ENCODE results near the gene PNRC2.
"Not testable (repeated sequence)": the region's sequence is repeated elsewhere in the genome, so short reads cannot be mapped to it uniquely, and the experiment has no call there.

The PNRC2 gene

DNA sequence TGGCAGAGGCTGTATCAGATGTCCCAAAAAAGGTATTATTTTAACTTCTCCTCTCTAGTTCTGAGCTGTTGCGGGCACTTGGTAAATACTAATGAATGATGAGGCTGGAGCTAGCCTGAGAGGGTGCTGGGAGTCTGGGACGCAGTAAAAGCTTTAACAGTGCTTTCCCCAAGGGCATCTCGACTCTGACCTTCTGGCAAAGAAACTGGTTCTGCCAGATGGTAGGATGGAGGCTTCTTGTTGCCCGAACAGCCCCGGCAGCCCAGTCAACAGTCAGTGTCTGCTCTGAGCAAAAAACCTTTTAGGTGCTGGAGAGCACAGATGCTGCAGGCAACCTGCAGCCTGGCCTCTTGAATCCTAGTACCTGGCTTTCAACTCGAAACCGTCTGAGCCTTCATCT, 2.5 kb upstream of the PNRC2 start:
- DNase-seq, result no peak

DNA sequence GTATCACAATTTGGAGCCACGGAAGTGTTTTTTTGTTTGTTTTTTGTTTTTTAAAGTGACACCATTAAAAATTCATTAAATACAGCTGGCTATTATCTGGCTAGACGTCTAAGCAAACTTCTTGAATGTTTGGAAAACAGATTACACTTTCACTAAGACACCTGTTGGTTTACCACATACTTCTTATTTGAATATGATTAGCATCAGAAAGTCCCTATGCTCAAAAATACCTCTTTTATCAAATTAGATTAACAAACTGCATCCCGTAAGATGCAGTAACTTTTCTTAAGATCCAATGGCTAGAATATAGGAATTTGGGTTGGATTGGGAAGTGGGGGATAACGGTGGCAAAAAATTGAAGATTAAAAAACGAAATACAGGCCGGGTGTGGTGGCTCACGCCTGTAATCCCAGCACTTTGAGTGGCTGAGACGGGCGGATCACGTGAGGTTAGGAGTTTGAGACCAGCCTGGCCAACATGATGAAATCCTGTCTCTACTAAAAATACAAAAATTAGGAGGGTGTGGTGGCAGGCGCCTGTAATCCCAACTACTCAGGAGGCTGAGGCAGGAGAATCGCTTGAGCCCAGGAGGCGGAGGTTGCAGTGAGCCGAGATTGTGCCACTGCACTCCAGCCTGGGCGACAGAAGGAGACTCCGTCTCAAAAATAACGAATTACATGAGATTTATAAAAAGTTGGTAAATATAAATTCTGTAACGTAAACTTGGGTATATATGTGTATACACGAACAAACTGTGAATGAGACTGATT, 1.4 kb upstream of the PNRC2 start:
- not testable (repeated sequence) for DNase-seq

DNA sequence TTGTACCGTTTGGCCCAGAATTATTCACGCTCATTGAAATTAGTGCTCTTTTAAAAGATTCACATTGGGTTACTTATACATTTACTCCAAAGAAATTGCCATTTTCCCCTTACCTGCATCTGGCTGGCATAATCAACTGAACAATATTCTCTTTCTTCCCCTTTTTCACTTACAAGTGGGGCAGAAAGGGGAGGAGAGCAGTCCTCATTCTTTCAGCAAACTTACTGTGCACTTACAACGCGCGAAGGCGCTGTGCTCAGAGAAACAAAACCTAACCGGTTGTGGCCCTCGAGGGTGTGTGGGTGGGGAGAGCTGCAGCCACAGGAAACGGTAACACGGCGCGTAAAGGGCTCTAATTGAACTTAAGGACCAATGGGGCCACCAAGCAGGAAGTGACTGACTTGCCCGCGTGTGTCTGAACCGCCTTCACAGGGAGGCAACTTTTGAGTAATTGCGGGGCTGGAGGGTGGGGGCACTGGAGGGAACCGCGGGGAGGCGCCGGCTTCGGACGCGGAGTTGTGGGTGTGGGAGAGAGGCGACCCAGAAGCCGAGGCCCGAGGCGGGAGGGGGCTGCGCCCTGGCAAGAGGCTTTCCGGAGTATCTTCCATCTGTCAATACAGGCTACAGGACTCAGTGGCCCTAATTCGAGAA, 693 bp upstream of the PNRC2 start:
- peak; percentile 96 for DNase-seq

DNA sequence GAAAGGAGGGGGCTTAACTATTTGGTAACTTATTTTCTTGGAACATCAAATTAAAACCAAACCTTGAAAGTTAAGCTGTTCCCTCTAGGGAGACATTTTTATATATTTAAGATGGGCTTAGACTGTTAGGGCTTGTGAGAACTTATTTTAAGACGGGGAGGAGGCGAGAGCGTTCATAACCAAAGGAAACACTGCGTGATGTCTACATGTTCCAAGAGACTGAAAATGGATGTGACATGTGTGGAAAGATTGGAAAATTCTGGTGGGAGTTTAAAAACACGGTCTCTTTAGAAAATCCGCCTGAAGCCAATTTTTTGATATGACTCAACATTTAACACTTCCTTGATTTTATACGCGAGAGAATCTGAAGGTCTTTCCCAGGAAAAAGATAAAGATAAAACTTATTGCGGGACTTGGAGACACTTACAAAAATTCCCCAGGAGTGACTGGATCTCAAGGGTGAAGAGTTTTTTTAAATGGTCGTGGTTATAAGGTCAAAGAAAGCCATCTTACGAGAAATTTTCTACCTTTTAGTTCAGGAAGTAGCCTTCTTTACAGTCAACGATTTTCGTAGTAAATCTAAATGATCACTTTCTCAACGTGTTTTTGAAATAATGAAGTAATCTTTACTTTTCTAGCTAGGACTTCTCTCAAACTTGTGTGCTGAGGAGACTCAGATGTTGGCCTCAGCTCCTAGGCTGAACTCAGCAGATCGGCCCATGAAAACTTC, 828 bp downstream of the PNRC2 start:
- DNase-seq, result no peak

DNA sequence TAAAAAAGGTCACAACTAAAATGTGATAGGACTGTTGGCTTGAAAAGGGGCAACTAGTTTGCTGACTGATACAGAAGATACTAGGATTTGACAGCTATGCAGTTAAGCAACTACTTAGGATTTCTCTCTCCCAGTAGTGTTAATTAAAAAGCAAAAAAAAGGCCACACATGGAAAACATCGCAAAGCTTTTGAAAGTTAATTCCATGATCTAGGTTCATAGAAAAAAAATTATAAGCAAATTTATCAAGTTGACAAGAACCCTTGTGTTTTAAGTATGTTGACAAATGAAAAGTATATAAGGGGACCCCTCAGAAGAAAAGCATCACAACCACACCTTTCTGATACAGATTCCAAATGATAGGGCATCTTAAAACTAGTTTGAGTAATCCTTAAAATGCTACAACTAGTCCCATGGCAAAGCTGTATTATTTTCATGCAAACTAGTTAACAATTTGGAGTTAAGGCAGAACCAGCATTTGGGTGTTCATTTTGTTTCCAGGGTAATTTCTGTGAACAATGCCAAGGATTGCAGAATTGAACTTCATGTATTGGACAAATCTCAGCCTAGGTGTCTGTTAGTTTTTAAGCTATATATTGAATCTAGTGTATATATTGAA, 4.1 kb downstream of the PNRC2 start:
- no peak for DNase-seq

DNA sequence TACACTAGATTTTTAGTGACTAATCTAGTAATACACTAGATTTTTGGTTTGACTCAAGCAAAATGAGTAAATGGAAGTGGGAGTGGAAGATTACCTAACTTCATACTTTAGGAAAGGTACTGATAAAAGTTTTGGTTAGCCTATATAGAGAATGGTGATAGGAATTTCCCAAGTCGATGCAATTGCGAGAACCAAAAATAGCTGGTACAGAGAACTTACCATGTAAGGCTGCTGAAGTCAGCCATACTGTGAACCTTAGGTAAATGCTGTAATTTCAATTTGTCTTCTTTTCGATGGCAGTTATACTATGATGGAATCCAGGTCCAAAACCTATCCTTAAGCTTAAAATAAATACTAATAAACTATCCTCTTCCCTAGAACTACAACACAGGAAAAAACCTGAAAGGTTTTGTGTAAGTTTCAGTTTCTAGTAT, 4.6 kb downstream of the PNRC2 start:
- DNase-seq, result no peak

DNA sequence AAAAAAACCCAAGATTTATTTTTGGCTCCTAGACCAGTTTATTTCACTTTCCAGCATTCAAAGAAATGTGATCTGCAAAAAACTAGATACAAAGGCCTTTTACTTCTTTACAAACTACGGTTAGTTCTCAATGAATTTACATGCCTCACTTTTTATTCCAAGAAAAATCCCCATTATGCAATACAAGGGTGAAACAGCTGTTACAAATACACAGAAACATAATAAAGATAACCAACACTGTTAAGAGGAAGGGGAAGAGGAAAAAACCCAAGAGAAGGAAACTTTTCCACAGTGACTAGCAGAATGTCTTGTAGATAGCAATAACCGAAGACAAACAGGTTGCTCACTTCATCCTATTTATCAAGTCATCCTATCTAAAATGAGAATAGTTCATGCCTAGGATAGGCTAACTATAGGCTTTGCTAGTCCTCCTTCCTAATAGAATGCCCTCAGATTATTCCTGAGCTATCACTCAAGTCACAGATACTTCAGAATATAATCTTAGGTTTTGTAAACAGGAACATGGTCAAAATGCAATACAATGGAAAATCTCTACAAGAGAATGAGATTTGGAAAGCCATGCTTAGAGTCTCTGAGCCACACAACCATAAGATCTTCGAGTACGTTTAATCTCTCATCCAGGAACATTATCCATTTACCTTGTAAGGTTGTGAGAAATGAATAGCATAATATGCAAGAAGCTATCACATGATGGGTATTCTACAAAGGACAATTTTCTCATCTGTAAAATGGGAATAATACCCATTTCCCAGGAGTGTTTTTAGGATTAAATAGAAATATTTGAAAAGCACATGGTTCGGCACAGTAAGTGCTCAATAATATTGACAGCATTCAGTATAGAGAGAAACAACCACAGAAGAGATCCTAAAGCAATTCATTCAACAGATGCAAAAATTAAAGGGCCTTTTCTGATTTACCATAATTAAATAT, 5.4 kb downstream of the PNRC2 start:
- no peak for DNase-seq

DNA sequence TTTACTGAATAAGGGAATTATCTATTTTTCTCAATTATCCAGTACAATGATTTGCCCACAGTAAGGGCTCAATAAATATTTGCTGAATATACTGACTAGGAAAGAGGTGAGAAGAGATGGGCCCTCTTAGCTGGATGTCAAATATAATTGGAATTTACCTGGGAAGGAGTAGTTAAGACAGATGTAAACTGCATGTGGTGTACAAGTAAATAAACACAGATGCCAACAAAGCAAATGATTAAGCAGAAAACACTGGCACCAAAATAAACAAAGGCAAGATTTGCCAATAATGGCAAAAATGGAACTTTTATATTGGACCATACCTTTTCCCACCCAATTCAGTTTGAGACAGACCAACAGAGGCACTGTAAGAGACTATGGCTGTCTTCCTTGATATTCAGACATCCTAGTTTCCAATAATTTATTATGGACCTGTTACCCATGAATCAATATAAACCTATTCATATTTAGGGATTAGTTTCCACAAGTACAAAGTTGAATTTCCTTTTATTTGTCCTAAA, 7.4 kb downstream of the PNRC2 start:
- no peak for DNase-seq

DNA sequence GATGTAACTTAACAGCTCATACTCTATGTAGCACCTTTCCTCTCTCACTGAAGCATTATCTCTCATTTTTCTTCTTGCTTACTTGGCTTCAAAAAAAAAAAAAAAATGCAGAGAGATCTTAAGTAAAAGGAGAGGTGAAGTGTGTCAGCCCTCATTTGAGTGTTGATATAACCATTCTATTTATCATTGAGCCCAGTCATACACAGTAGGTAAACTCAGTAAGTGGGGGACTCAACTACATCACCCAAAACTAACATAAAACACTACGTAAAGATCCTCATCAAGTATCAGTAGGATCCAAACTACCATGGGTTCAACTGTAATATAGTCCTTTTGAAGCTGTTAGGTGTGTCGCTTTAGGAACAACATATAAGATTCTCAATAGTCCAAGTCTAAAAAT, 8.2 kb downstream of the PNRC2 start:
- DNase-seq, result no peak

DNA sequence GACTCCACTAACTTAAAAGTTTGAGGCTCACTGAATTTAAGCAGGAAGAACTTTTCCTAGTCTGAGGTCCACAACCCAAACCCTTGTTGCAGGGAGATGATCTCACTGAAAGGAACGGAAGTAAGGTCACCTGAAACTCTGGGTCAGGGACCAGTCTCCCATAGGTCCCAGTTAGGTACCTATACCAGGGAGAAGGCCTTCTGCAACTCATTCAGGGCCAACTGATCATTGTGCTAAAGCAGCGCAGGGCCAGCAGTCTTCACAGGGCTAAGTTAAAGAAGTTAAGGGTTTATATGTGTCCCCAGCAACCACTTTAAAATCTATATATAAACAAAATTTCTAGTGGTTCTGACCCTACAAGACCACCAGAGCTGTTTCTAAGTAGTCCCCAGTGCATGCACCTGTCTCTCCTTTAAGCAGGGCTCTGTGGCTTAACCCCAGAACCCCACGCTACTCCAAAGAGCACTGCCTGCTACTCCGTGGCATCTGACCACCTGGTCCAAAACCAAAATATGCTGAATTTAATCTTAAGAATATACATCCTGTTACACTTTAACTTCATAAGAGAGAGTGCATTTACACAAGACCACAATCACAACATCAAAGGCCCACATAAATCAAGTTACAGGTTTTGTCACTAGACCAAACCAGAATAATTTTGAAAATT, 17.7 kb downstream of the PNRC2 start:
- DNase-seq, result no peak

DNA sequence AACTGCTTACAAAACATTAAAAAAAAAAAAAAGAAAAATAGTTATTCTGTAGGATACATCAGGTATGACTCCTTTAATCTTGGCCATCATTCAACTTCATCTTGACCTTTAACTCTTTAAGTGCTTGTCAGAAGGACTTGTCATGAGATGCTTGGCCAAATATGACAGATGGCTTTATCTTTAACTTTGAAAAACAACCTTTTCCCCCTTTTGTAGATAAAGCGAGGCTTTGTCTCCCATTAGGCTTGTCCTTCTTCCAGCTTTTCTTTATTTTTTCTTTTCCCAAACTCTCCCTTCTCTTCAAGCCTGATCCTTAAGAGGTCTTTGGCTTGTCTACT, 18.2 kb downstream of the PNRC2 start:
- DNase-seq, result no peak

DNA sequence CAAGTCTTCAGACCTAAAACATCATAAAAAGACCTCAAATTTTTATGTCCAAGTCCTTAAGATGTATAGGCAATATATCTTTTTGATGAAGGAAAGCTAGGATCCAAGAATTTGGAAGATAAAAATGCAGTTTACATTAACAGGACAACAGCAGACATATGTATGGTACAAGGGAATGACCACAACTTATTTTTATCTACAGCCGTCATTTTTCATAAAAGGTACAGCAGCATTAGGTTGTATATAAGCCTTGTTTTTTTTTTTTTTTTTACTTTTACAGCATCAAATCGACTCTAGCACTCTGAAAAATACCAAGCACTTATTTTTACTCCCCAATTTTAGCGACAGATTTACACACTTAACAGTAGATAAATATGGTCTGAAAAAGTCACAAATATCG, 19.2 kb downstream of the PNRC2 start:
- DNase-seq, result no peak

DNA sequence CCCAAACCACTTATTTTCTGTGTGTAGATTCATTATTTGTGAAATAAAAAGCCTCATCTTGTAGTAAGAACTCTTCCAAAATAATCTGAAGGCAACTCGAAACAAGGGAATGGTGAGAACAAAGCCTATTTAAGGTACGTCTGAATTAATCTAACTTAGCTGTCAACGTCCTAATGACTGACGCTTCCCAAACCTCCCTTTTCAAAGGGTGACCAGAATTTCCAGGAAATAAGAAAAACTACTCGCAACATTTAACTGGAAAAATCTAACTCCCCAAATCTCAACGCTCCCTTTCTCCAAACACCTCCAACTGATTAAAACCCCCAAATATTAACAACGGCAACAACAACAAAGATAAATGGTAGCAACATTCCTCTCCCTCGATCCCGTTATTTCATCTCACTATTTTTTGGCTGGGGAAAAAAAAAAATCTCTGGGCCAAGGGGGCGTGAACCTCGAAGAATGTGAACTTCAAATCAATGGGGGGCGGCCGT, 19.8 kb downstream of the PNRC2 start:
- no peak for DNase-seq

DNA sequence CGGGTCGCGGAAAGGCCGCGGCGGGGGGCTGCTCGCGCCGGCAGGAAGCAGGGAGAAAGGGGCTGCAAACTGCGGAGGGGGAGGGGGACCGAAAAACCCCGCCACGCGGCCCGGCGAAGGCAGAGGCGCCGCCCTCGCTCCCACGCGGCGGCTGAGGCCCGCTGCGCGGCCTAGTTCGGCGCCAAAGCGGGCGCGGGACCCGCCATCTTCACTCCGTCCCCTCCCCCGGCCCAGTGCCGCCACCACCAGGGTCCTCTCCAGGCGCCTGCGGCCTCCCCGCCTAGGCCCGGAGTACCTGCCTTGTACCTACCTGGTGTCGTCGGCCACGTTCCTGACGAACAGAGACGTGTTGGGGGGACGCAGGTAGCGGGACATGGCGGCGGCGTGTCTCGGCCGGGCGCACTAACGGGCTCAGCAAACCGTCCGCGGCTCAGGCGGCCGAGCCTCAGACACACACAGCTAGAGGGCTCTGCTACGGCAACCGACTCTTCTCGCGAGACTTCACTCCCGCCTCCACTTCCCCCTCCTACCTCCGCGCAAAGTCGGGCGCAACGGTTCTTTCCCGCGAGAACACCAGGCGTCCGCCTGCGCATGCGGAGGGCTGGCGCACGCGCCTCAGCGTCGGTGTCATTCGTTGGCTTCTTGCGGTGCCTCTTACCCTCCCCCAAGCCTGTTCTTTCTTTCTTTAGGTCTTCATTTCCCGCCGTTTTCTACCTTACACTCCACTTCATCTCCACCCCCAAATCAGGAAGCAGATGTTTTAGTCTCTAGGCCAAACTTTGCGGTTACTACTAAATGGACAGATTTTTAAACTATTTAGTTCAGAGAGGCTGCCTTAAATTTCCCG, 20.5 kb downstream of the PNRC2 start, which contains the start of gene SRSF10:
SRSF10 (minus strand) TSS at position 447 of the 847 bp plus-strand sequence; CDS start at position 375, 72 bp downstream.
- peak; percentile 98 for DNase-seq

DNA sequence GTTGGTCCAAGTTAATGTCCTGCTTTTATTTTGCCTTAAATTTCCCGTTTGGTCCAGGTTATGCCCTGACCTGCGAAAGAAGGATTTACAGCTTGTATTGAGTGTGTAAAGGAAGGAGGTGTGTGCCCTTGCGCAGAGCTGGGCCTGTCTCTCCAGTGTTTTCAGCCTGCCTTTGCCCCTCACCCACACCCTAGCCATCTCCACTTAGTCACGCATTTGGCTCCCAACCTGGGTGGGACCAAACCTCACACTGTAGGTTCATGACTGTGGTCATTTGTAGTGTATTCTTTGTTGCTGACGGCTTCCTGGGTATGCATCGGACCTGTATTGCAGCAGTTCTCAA, 21.1 kb downstream of the PNRC2 start:
- peak; percentile 71 for DNase-seq

DNA sequence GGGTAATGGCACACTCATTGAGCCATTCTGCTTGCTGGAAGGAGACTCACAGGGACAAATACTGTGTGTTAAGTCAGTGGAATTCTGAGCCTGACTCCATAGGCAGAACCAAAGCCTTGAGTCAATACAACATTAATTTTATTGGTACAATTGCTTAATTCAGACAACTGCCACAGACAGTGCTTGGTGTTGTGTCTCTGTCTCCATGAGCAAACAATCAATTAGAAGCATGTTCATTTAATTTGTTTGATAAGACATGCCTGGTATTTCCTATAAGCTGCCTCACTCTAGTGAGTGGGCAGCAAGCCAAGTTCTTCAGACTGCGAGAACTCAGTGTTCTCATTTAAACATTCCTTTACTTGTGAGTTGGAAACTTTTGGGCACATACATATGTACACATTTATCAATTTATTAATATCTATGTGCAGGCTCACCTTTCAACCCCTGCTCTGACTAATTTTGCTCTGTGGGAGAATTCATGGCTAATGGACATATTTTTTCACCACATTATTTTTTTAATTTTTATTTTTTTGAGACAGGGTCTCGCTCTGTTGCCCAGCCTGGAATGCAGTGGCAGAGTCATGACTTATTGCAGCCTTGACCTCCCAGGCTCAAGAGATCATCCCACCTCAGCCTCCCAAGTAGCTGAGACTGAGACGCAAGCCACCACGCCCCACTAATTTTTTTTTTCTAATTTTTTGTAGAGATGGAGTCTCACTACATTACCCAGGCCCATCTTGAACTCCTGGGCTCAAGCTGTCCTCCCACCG, 25.0 kb downstream of the PNRC2 start:
- DNase-seq, result no peak

DNA sequence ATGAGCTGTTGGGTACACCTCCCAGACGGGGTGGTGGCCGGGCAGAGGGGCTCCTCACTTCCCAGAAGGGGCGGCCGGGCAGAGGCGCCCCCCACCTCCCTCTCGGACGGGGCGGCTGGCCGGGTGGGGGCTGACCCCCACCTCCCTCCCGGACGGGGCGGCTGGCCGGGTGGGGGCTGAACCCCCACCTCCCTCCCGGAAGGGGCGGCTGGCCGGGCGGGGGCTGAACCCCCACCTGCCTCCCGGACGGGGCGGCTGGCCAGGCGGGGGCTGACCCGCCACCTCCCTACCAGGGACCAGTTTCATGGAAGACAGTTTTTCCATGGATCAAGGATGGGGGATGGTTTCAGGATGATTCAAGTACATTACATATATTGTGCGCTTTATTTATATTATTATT, 27.4 kb downstream of the PNRC2 start:
- not testable (repeated sequence) for DNase-seq

DNA sequence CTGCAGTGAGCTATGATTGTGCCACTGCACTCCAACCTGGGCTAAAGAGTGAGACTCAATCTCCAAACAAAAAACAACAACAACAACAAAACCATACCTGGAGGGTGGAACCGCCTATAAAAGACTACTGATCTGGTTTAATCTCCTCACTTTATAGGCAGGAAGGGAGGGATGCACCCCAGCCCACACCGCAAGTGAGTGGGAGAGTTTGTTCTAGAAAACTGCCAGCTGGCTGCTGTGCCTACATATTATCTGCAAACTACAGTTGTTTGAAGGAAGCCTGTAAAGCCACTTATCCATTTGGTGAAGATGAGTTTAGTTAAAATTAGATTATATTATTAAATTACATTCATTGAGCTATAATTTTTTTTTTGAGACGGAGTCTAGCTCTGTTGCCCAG, 29.6 kb downstream of the PNRC2 start:
- DNase-seq, result no peak

DNA sequence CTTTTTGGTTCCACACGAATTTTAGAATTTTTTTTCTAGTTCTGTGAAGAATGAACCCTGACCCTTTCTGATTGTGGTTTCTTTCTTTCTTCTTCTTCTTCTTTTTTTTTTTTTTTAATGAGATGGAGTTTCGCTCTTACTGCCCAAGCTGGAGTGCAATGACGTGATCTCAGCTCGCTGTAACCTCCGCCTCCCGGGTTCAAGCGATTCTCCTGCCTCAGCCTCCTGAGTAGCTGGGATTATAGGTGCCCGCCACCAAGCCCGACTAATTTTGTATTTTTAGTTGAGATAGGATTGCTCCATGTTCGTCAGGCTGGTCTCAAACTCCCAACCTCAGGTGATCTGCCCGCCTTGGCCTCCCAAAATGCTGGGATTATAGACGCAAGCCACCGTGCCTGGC, 32.4 kb downstream of the PNRC2 start:
- not testable (repeated sequence) for DNase-seq

DNA sequence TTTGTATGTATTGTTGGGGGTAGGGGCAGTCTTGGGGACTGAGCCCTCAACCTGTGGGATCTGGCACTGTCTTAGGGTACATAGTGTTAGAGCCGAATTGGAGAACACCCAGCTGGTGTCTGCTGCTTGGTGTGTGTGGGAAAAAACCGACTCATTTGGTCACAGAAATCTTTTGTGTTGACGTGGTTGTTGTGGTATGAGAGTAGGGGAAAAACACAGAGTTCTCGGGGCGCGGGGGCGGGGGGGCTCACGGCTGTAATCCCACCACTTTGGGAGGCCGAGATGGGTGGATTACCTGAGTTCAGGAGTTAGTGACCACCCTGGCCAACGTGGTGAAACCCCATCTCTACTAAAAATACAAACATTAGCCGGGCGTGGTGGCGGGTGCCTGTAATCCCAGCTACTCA, 35.8 kb downstream of the PNRC2 start:
- no peak for DNase-seq

All from stimulated activated CD4-positive, alpha-beta T cell treated with anti-CD3 and anti-CD28 coated beads, Interleukin-15, amount 100 ng/mL, for 24 hours (primary cell).